ENCODE results near the gene C2orf74. TPM values are rescaled to one million over a fixed set of nuclear protein-coding genes. Genes with fewer than 3 reads are reported as not detected.
A peak's percentile ranks its signal among the peaks of the same experiment; 100 is the strongest.

C2orf74 gene
- total RNA-seq, 1 experiment from 2014 or later = 8.0 TPM

- Histone ChIP-seq H3K18ac (ENCODE audit: insufficient read length, low read depth, low read length) (no peak overlapping the region), H2AFZ (ENCODE audit: low read length) (peak overlapping the region; percentile 51), H3K14ac (ENCODE audit: insufficient read depth, low read length) (no peak overlapping the region), H2BK15ac (ENCODE audit: low read depth, low read length) (no peak overlapping the region), H4K5ac (ENCODE audit: insufficient read length, low read depth, low read length) (no peak overlapping the region), H3K4ac (ENCODE audit: low read depth, low read length) (no peak overlapping the region), H3K79me1 (ENCODE audit: insufficient read depth, low read depth, low read length, poor library complexity, severe bottlenecking) (no peaks in the 10 kb centered on the region), H3K79me2 (ENCODE audit: insufficient read depth, low read length) (0 out of 2 replicates have a peak, but pooled peaks cover 1% of the 10 kb centered on the region), H4K20me1 (ENCODE audit: control insufficient read depth, insufficient read depth, insufficient read length) (no peaks in the 10 kb centered on the region), H3K4me2 (ENCODE audit: insufficient read depth, insufficient read length, low read length) (peak overlapping the region; percentile 51), H3K9me3 (ENCODE audit: control insufficient read depth, low read depth, low read length) (no peaks in the 10 kb centered on the region), H3K4me1 (ENCODE audit: insufficient read depth, low read length) (no peaks in the 10 kb centered on the region), H3K9ac (ENCODE audit: extremely low read depth, insufficient read length, low read length) (peak overlapping the region; percentile 53), H2BK120ac (ENCODE audit: low read depth, low read length, poor library complexity, severe bottlenecking) (no peak overlapping the region), H3K56ac (ENCODE audit: insufficient read length, low read depth, low read length) (no peak overlapping the region), H2BK12ac (ENCODE audit: insufficient read length, low read depth, low read length) (no peak overlapping the region), H2BK20ac (ENCODE audit: low read depth, low read length, poor library complexity, severe bottlenecking) (no peak overlapping the region), H2AK5ac (ENCODE audit: insufficient read length, low read length) (no peak overlapping the region), H4K91ac (ENCODE audit: insufficient read length, low read depth, low read length) (no peak overlapping the region), H2BK5ac (ENCODE audit: insufficient read length, low read length) (no peak overlapping the region), H4K8ac (replicated peaks; ENCODE audit: insufficient read length, low read depth, low read length) (no peak overlapping the region), H3K27me3 (ENCODE audit: insufficient read depth, low read length) (no peaks in the 10 kb centered on the region), H3K23ac (ENCODE audit: insufficient read length, low read depth, low read length) (no peak overlapping the region), H3K23me2 (ENCODE audit: insufficient read length, low read depth, low read length, poor library complexity, severe bottlenecking) (no peaks in the 10 kb centered on the region), H3K27ac (ENCODE audit: insufficient read length, low read depth, low read length) (no peak overlapping the region), H3T11ph (ENCODE audit: low read length) (no peak overlapping the region)
- H3K4me1 Mint-ChIP-seq = peaks cover 0 to 7% of the 10 kb centered on the region in 2 experiments; a peak in 1 of 4 replicates
- peaks cover 0 to 10% (median 10%) of the 10 kb centered on the region in 3 experiments; a peak in 4 of 7 replicates for H3K36me3 Mint-ChIP-seq (ENCODE audit: insufficient read depth in 1 of 3, low read depth in 3 of 3)
- H3K9me3 Mint-ChIP-seq = peaks cover 2 to 3% of the 10 kb centered on the region in 2 experiments; a peak in 2 of 5 replicates
- peak overlapping the region; percentile 83 to 95 (median 92); a peak in 6 of 7 replicates for H3K27ac Mint-ChIP-seq
- no CpG with 5 or more reads among the region's 31 CpGs for WGBS (ENCODE audit: extremely low coverage, insufficient read length, low lambda C conversion rate)
- H3K27me3 Mint-ChIP-seq (ENCODE audit: low read depth) = no peaks in the 10 kb centered on the region
- peak; percentile 97 for DNase-seq
- peak overlapping the region; percentile 80 to 86 for H3K4me3 Mint-ChIP-seq
- 0 out of 3 replicates have a peak, but pooled peaks have one; percentile 16 for TF ChIP-seq CTCF (conservative IDR thresholded peaks at IDR 0.05)
Measured at GRCh38 chr2:61144697-61145268, 17.2 kb upstream of the C2orf74 start.

Measured in H9 (cell line).